HepG2 (cell line): Measurements from ENCODE around the gene ABO. TPM values are rescaled to one million over a fixed set of nuclear protein-coding genes. Genes with fewer than 3 reads are reported as not detected.
"Not testable (repeated sequence)": the region's sequence is repeated elsewhere in the genome, so short reads cannot be mapped to it uniquely, and the experiment has no call there.

ENCODE experiments used
- ATAC-seq: fragments of 200-7000 bp; cut with Tn5 transposase; 3 replicates; pipeline ENCODE4 v1.9.1; 2020; ENCODE audit warnings: mild to moderate bottlenecking, moderate library complexity
- BruUV-seq: library from RNA; stranded (reverse); fragments of 400-500 nt; replicated peaks from 2 replicates; lab custom pipeline; 2021; lab: Mats Ljungman, UMichigan
- CTCF ChIA-PET: fragments of 300-600 bp; formaldehyde crosslinking; extraction: SDS; loops from one replicate; lab custom pipeline; 2021; ENCODE audit warnings: low total read pairs, inconsistent platforms, low intra/inter-chr PET ratio; lab: Yijun Ruan, JAX
- POLR2A ChIA-PET: fragments of 350-600 bp; sonication (Branson Sonifier 250); formaldehyde crosslinking; loops from one replicate; lab custom pipeline; 2020; ENCODE audit warnings: antibody characterized with exemption, inconsistent platforms; lab: Yijun Ruan, JAX
- DNase-seq: peaks from one replicate; pipeline ENCODE4 v3.0.0-alpha.2; 2015; ENCODE audit warnings: low spot score
- FAIRE-seq: peaks from 3 replicates; lab custom pipeline; 2011; peaks lifted over from hg19 to GRCh38; lab: Jason Lieb, UNC
- H2AFZ ChIP-seq: one replicate; pipeline ENCODE4 v1.6.1; 2011; ENCODE audit warnings: low read length, inconsistent platforms
- H3K27ac ChIP-seq: fragments of 300-600 bp; 3 replicates; pipeline ENCODE4 v1.8.0; 2011; ENCODE audit warnings: mixed run types, mild to moderate bottlenecking, mixed read lengths, low read length, inconsistent platforms; ENCODE audit not compliant: insufficient read depth; ENCODE audit errors: extremely low read length
- H3K27me3 ChIP-seq, 2 experiments: fragments of 200-600 bp in 1 of 2; 2 replicates in 1 of 2; 3 replicates in 1 of 2; pipeline versions ENCODE4 v1.6.0 to v1.8.0; 2011; ENCODE audit warnings: low read length in 2 of 2, mild to moderate bottlenecking in 2 of 2, moderate library complexity in 2 of 2, inconsistent platforms in 1 of 2; ENCODE audit not compliant: insufficient read depth in 2 of 2, control insufficient read depth in 1 of 2
- H3K36me3 ChIP-seq, 2 experiments: fragments of 200-600 bp in 1 of 2; replicated peaks in 1 of 2; 2 replicates in 1 of 2; 3 replicates in 1 of 2; pipeline versions ENCODE4 v1.5.1 to v1.8.0; 2011; ENCODE audit warnings: low read length in 2 of 2, inconsistent platforms in 1 of 2; ENCODE audit not compliant: insufficient read depth in 2 of 2, control insufficient read depth in 1 of 2
- H3K4me1 ChIP-seq: 2 replicates; pipeline ENCODE4 v1.5.1; 2012; ENCODE audit warnings: low read length, inconsistent platforms; ENCODE audit not compliant: insufficient read depth
- H3K4me2 ChIP-seq: 2 replicates; pipeline ENCODE4 v1.6.0; 2011; ENCODE audit warnings: low read depth, low read length, inconsistent platforms
- H3K4me3 ChIP-seq, 3 experiments: fragments of 200-600 bp in 1 of 3; sonication (generic), shearing (Covaris generic) in 1 of 3; replicated peaks in 1 of 3; 2 replicates each; pipeline ENCODE4 v1.5.1; 2011 to 2016; ENCODE audit warnings: low read length in 3 of 3, inconsistent platforms in 2 of 3, low read depth in 2 of 3, mild to moderate bottlenecking in 2 of 3, control low read depth in 1 of 3, mixed read lengths in 1 of 3; ENCODE audit not compliant: insufficient read depth in 1 of 3
- H3K79me2 ChIP-seq: one replicate; pipeline ENCODE4 v1.6.1; 2011; ENCODE audit warnings: low read length, inconsistent platforms; ENCODE audit not compliant: insufficient read depth
- H3K9ac ChIP-seq: 2 replicates; pipeline ENCODE4 v1.6.0; 2011; ENCODE audit warnings: mild to moderate bottlenecking, low read depth, low read length, inconsistent platforms; ENCODE audit not compliant: insufficient read depth
- H3K9me3 ChIP-seq: 2 replicates; pipeline ENCODE4 v1.5.1; 2012; ENCODE audit warnings: mild to moderate bottlenecking, low read length
- H4K20me1 ChIP-seq: 2 replicates; pipeline ENCODE4 v1.6.0; 2011; ENCODE audit warnings: inconsistent platforms, mild to moderate bottlenecking, low read length, moderate library complexity; ENCODE audit not compliant: insufficient read depth
- GATA4 ChIP-seq: sonication (generic); IDR thresholded peaks from 2 replicates; pipeline ENCODE4 v1.6.1; 2016; ENCODE audit warnings: antibody characterized with exemption, low read depth, borderline replicate concordance
- HDAC1 ChIP-seq: sonication (generic); formaldehyde crosslinking; IDR thresholded peaks from 2 replicates; pipeline ENCODE4 v1.5.1; 2020; ENCODE audit warnings: mild to moderate bottlenecking, missing genetic modification reagents
- KMT2A ChIP-seq: sonication (generic); formaldehyde crosslinking; IDR thresholded peaks from 2 replicates; pipeline ENCODE4 v1.4.0; 2020; ENCODE audit warnings: missing genetic modification reagents
- NFIB ChIP-seq: sonication (generic); formaldehyde crosslinking; IDR thresholded peaks from 2 replicates; pipeline ENCODE4 v1.9.0; 2021; ENCODE audit warnings: missing genetic modification reagents, mild to moderate bottlenecking, borderline replicate concordance
- PHF21A ChIP-seq: sonication (generic); formaldehyde crosslinking; IDR thresholded peaks from 2 replicates; pipeline ENCODE4 v1.5.0; 2020; ENCODE audit warnings: mild to moderate bottlenecking, missing genetic modification reagents
- REXO4 ChIP-seq: sonication (generic); formaldehyde crosslinking; IDR thresholded peaks from 2 replicates; pipeline ENCODE4 v1.8.0; 2022; ENCODE audit warnings: missing genetic modification reagents, mild to moderate bottlenecking, borderline replicate concordance
- RFXANK ChIP-seq: IDR thresholded peaks from 2 replicates; pipeline ENCODE4 v1.6.1; 2016
- THAP11 ChIP-seq: IDR thresholded peaks from 2 replicates; pipeline ENCODE4 v1.6.1; 2016; ENCODE audit warnings: missing biosample characterization, missing genetic modification reagents
- ZMAT3 ChIP-seq: sonication (generic); formaldehyde crosslinking; conservative IDR thresholded peaks from 2 replicates; pipeline ENCODE4 v1.7.0; 2021; ENCODE audit warnings: missing genetic modification reagents
- ZNF550 ChIP-seq: sonication (generic); formaldehyde crosslinking; IDR thresholded peaks from 2 replicates; pipeline ENCODE4 v1.4.0; 2020; ENCODE audit warnings: mild to moderate bottlenecking, missing genetic modification reagents, borderline replicate concordance
- ZNF775 ChIP-seq: sonication (generic); formaldehyde crosslinking; IDR thresholded peaks from 2 replicates; pipeline ENCODE4 v1.4.0; 2020; ENCODE audit warnings: missing genetic modification reagents, mild to moderate bottlenecking, moderate library complexity, borderline replicate concordance
- WGBS: methylation state at CpG from one replicate; pipeline ENCODE4 v1.1.6; 2017; ENCODE audit warnings: low lambda C conversion rate; 5-methylcytosine and 5-hydroxymethylcytosine counted together
- in situ Hi-C: cut with HindIII; loops from 2 replicates; pipeline ENCODE4 v1.10.0; 2017; ENCODE audit warnings: low pct_unique_long_range_greater_than_20kb; ENCODE audit not compliant: extremely low pct_ligation_motif_present
- intact Hi-C: fragments of 100-400 bp; cut with micrococcal nuclease; formaldehyde crosslinking; loops from one replicate; pipeline ENCODE4 v1.10.0; 2022; ENCODE audit not compliant: unreplicated experiment
- polyA plus RNA-seq, 8 experiments: library from polyadenylated mRNA; depleted of rRNA in 3 of 8; stranded (reverse) in 7 of 8; unstranded in 1 of 8; fragments of >200 nt; fragmentation: Illumina TruSeq in 4 of 8; extraction: Trizol in 4 of 8; gene quantifications; 2 replicates each; pipeline versions ENCODE4 v1.2.1 to v1.2.3, GENCODE V29; 2011 to 2016; ENCODE audit warnings: low read depth in 4 of 8, missing spikeins in 1 of 8, mixed read lengths in 1 of 8; ENCODE audit not compliant: insufficient read depth in 1 of 8
- total RNA-seq, 5 experiments: library from RNA; depleted of rRNA; stranded (reverse); fragments of >200 nt; fragmentation: Illumina TruSeq; extraction: Trizol; gene quantifications; 2 replicates each; pipeline ENCODE4 v1.2.3, GENCODE V29; 2016; ENCODE audit warnings: low read depth in 1 of 5
- TF ChIP-seq, protein P1 (sequence below): sonication (generic); formaldehyde crosslinking; IDR thresholded peaks from 2 replicates; pipeline ENCODE4 v1.4.0; 2020; ENCODE audit warnings: missing genetic modification reagents, borderline replicate concordance

The ABO gene
- total and polyA plus RNA-seq, 2 of the 13 experiments (the other 11 are each of a cell fraction or from before 2014, with no cell fraction given): not detected

DNA sequence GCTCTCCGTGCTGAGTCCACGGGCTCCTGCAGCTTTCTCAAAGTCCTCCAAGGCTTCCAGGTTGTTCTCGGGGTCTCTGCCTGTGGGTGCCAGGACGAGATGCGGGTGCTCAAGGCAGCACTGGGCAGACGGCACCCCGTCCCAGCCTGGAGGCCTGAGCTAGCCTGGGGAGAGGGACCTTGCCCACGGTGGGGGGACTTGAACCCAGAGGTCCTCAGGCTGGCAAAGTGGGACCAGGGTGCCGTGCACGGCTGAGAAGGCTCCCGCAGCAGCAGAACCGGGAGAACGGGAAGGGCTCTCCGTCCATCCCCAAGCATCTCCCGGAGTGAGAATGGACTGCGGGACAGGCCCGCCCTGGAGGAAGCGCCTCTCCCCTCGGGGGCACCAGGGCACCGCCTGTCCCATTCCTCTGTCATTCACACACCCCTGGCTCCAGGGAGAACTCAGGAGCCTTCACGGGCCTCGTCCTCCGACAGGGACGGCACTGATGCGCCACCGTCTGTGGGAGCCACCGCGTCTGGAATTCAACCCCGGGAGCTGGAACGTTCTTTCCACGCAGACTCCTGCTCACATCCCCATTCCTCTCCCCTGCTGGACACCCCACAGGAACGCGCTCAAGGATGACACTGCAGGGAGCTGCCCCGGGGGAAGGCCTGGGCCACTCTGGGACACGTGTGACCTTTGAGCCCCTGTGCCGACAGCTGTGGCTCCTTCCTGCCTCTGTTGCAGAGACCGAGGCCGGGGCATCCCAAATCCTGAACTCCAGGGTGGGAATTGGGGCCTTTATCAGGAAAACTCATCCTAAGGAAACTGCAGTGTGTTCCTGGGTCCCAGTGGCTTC is 49.6 kb downstream of the ABO start (continued):
- TF ChIP-seq ZNF550 (CRISPR knock-in tag) (no peak), KMT2A (no peak), ZMAT3 (CRISPR knock-in tag) (no peak)
- TF ChIP-seq, protein P1, sequence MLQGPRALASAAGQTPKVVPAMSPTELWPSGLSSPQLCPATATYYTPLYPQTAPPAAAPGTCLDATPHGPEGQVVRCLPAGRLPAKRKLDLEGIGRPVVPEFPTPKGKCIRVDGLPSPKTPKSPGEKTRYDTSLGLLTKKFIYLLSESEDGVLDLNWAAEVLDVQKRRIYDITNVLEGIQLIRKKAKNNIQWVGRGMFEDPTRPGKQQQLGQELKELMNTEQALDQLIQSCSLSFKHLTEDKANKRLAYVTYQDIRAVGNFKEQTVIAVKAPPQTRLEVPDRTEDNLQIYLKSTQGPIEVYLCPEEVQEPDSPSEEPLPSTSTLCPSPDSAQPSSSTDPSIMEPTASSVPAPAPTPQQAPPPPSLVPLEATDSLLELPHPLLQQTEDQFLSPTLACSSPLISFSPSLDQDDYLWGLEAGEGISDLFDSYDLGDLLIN (CRISPR knock-in tag): no peak
- TF ChIP-seq, all 625 proteins: peak for 2

DNA sequence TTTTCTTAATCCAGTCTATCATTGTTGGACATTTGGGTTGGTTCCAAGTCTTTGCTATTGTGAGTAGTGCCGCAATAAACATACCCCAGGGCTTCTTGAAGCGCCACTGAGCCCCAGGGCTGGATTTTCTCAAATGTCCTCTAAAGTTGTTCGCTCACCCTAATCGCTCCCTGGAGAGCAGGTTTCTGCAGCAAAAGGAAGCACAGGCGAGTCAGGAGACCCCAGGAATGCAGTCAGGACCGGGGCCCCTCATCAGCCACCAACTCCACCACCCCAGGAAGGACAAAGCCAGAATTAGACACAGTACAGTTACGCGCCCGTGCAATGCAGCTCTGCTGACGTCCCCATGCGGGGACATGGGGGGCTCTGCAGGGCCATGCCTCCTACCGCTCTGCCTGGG is 50.2 kb downstream of the ABO start:
- ATAC-seq (no peak), FAIRE-seq (no peak), DNase-seq (no peak)
- peaks cover 6 to 18% of the 10 kb centered on the region in 2 experiments; a peak in 3 of 5 replicates for H3K27me3 ChIP-seq
- intact Hi-C loops (no loop called here), in situ Hi-C loops (no loop called here)
- no peaks in the 10 kb centered on the region for H3K36me3 ChIP-seq
- TF ChIP-seq GATA4 (no peak), REXO4 (CRISPR knock-in tag) (no peak), ZNF775 (no peak), PHF21A (CRISPR knock-in tag) (no peak), THAP11 (no peak), RFXANK (CRISPR knock-in tag) (no peak), NFIB (CRISPR knock-in tag) (no peak), HDAC1 (no peak)
- H3K4me2 ChIP-seq: no peak overlapping the region
- H4K20me1 ChIP-seq: no peaks in the 10 kb centered on the region
- H2AFZ ChIP-seq: no peak overlapping the region
- H3K27ac ChIP-seq: no peak overlapping the region
- POLR2A ChIA-PET: no interaction called here
- H3K4me1 ChIP-seq: peaks cover 9% of the 10 kb centered on the region
- no peaks in the 10 kb centered on the region for H3K9me3 ChIP-seq
- no peak overlapping the region for H3K4me3 ChIP-seq
- CTCF ChIA-PET: no interaction called here
- no peaks in the 10 kb centered on the region for H3K79me2 ChIP-seq
- no peak overlapping the region for H3K9ac ChIP-seq
- WGBS: 57% methylated on average over 12 of the region's 12 CpGs
- BruUV-seq: no TSS peak

DNA sequence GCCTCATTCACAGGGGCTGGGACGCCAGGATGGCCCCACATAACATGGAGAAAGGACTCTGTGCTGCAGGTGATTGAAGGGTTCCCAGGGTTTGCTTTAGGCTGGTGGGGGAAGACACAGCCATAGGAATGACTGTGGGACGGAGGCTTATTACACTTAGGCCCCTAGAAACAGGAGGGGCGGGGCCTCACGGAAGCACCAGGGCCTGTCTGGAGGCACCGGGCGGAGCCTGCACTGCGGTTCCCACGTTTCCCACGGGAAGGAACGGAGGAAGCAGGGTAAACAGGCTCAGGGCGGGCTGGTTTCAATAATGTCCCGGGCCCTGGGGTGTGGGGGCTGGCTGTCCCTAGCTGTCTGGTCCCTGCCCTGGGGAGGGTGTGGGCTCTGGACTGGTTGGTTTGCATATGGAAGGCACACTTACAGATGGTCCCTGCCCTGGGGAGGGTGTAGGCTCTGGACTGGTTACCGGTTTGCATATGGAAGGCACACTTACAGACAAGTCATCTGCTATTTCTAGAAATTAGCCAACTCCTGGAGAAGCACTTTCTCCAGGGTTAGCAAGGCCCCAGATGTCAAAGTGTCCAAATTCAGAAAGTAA is 51.7 kb downstream of the ABO start:
- DNase-seq, ATAC-seq, BruUV-seq, H3K9ac ChIP-seq, H3K79me2 ChIP-seq, H2AFZ ChIP-seq, H3K4me2 ChIP-seq, intact Hi-C loops, FAIRE-seq, in situ Hi-C loops, H3K27ac ChIP-seq, H3K9me3 ChIP-seq, H4K20me1 ChIP-seq, H3K36me3 ChIP-seq, H3K4me1 ChIP-seq, POLR2A ChIA-PET, CTCF ChIA-PET, H3K4me3 ChIP-seq: not testable (repeated sequence)
- peaks cover 6 to 23% of the 10 kb centered on the region in 2 experiments; a peak in 3 of 5 replicates for H3K27me3 ChIP-seq
- WGBS: 27% methylated on average over 11 of the region's 13 CpGs
